Activated CD4-positive, alpha-beta T cell treated with anti-CD3 and anti-CD28 coated beads, Interleukin-10, Interleukin-2, amounts not matched to agents 100 ng/mL and 50 ng/mL, durations not matched to agents 16 hours and 8 hours (primary cell): ENCODE data around the gene ZNF831.

ENCODE experiments used
- DNase-seq: peaks from one replicate; pipeline ENCODE4 v3.0.0-alpha.2; 2020

The ZNF831 gene

GRCh38 chr20:59217173-59217572 is 53.6 kb downstream of the ZNF831 start:
- DNase-seq, result no peak

- no peak for DNase-seq
These were observed 54.2 kb downstream of the ZNF831 start for GRCh38 chr20:59217794-59218280.

- DNase-seq, result no peak
These were observed 55.6 kb downstream of the ZNF831 start for GRCh38 chr20:59219211-59219610.

- DNase-seq, result no peak
These were observed 56.5 kb downstream of the ZNF831 start for GRCh38 chr20:59220161-59220560.

- no peak for DNase-seq
These were observed 57.6 kb downstream of the ZNF831 start for GRCh38 chr20:59221049-59221706.

- no peak for DNase-seq
These were observed 58.2 kb downstream of the ZNF831 start for GRCh38 chr20:59221707-59222252.

- DNase-seq, result peak; percentile 83
These were observed 58.9 kb downstream of the ZNF831 start for GRCh38 chr20:59222253-59223181.

GRCh38 chr20:59223182-59223601 is 59.6 kb downstream of the ZNF831 start:
- no peak for DNase-seq

GRCh38 chr20:59223750-59224149 is 60.1 kb downstream of the ZNF831 start:
- DNase-seq, result no peak

- DNase-seq, result no peak
These were observed 60.6 kb downstream of the ZNF831 start for GRCh38 chr20:59224236-59224635.

- no peak for DNase-seq
These were observed 66.8 kb downstream of the ZNF831 start for GRCh38 chr20:59230385-59230784.

GRCh38 chr20:59231124-59231804 is 67.6 kb downstream of the ZNF831 start:
- DNase-seq, result no peak

- no peak for DNase-seq
These were observed 69.0 kb downstream of the ZNF831 start for GRCh38 chr20:59232618-59233017.

- DNase-seq, result no peak
These were observed 71.6 kb downstream of the ZNF831 start for GRCh38 chr20:59235226-59235625.

GRCh38 chr20:59240006-59240405 is 76.4 kb downstream of the ZNF831 start:
- DNase-seq, result no peak

- peak; percentile 76 for DNase-seq
These were observed 79.3 kb downstream of the ZNF831 start for GRCh38 chr20:59242714-59243626.

- DNase-seq, result no peak
These were observed 83.2 kb downstream of the ZNF831 start for GRCh38 chr20:59246691-59247400.

- no peak for DNase-seq
These were observed 84.4 kb downstream of the ZNF831 start for GRCh38 chr20:59247731-59248684.

- no peak for DNase-seq
These were observed 86.7 kb downstream of the ZNF831 start for GRCh38 chr20:59250293-59250692.

- DNase-seq, result peak; percentile 24
These were observed 89.7 kb downstream of the ZNF831 start for GRCh38 chr20:59253325-59253724.
